HepG2 (cell line): Measurements from ENCODE around the gene MYH15. TPM values are rescaled to one million over a fixed set of nuclear protein-coding genes. Genes with fewer than 3 reads are reported as not detected.

ENCODE experiments used
- ELF1 ChIP-seq: sonication (generic); formaldehyde crosslinking; IDR thresholded peaks from 2 replicates; pipeline ENCODE4 v1.4.0; 2020; ENCODE audit warnings: missing genetic modification reagents
- PAX8 ChIP-seq: sonication (generic); formaldehyde crosslinking; IDR thresholded peaks from 2 replicates; pipeline ENCODE4 v1.8.0; 2022; ENCODE audit warnings: mild to moderate bottlenecking, missing genetic modification reagents, borderline replicate concordance
- polyA plus RNA-seq, 8 experiments: library from polyadenylated mRNA; depleted of rRNA in 3 of 8; stranded (reverse) in 7 of 8; unstranded in 1 of 8; fragments of >200 nt; fragmentation: Illumina TruSeq in 4 of 8; extraction: Trizol in 4 of 8; gene quantifications; 2 replicates each; pipeline versions ENCODE4 v1.2.1 to v1.2.3, GENCODE V29; 2011 to 2016; ENCODE audit warnings: low read depth in 4 of 8, missing spikeins in 1 of 8, mixed read lengths in 1 of 8; ENCODE audit not compliant: insufficient read depth in 1 of 8
- total RNA-seq, 5 experiments: library from RNA; depleted of rRNA; stranded (reverse); fragments of >200 nt; fragmentation: Illumina TruSeq; extraction: Trizol; gene quantifications; 2 replicates each; pipeline ENCODE4 v1.2.3, GENCODE V29; 2016; ENCODE audit warnings: low read depth in 1 of 5
- TF ChIP-seq, protein P1 (sequence below): sonication (generic); formaldehyde crosslinking; IDR thresholded peaks from 2 replicates; pipeline ENCODE4 v1.5.0; 2020; ENCODE audit warnings: missing genetic modification reagents, mild to moderate bottlenecking, borderline replicate concordance
- TF ChIP-seq, protein P2 (sequence below): IDR thresholded peaks from 2 replicates; pipeline ENCODE4 v1.6.1; 2016; ENCODE audit warnings: low read depth, missing genetic modification reagents, missing compliant biosample characterization
- TF ChIP-seq, protein P3 (sequence below): sonication (generic); formaldehyde crosslinking; IDR thresholded peaks from 2 replicates; pipeline ENCODE4 v1.5.1; 2020; ENCODE audit warnings: mild to moderate bottlenecking, moderate library complexity, missing genetic modification reagents

MYH15 gene
- total and polyA plus RNA-seq, 2 of the 13 experiments (the other 11 are each of a cell fraction or from before 2014, with no cell fraction given), result 0.03 to 0.09 TPM

DNA sequence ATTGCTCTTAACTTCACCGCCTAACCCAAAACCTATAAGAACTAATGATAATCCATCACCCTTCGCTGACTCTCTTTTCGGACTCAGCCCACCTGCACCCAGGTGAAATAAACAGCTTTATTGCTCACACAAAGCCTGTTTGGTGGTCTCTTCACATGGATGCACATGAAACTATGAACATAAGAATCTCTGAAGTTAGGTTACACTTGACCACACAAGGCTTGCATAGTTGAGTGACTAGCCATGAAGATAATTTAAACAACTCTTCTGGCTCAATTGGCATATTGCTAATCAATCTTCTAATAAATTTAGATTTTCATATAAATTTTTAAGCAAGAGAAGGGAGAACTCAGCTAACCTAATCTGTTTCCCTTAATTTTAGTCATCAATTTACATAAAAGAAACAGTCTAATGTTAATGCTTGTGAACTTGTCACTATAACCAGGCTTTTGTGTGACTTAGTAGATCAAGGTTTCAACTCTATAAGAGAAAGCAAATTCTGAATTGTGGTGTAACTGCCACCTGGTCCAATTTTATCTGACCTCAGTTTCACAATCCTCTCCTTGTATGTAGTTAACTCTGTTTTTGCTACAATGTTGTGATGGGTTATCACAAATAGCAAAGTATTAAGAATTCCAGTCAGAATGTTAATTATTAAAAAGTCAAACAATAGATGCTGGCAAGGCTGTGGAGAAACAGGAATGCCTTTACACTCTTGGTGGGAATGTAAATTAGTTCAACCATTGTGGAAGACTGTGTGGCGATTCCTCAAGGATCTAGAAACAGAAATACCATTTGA is 132.0 kb downstream of the MYH15 start (continued):
- TF ChIP-seq, protein P1, sequence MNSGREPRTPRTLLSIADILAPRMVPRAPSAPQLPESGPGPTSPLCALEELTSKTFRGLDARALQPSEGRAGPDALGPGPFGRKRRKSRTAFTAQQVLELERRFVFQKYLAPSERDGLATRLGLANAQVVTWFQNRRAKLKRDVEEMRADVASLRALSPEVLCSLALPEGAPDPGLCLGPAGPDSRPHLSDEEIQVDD (CRISPR knock-in tag), result no peak
- TF ChIP-seq, protein P2, sequence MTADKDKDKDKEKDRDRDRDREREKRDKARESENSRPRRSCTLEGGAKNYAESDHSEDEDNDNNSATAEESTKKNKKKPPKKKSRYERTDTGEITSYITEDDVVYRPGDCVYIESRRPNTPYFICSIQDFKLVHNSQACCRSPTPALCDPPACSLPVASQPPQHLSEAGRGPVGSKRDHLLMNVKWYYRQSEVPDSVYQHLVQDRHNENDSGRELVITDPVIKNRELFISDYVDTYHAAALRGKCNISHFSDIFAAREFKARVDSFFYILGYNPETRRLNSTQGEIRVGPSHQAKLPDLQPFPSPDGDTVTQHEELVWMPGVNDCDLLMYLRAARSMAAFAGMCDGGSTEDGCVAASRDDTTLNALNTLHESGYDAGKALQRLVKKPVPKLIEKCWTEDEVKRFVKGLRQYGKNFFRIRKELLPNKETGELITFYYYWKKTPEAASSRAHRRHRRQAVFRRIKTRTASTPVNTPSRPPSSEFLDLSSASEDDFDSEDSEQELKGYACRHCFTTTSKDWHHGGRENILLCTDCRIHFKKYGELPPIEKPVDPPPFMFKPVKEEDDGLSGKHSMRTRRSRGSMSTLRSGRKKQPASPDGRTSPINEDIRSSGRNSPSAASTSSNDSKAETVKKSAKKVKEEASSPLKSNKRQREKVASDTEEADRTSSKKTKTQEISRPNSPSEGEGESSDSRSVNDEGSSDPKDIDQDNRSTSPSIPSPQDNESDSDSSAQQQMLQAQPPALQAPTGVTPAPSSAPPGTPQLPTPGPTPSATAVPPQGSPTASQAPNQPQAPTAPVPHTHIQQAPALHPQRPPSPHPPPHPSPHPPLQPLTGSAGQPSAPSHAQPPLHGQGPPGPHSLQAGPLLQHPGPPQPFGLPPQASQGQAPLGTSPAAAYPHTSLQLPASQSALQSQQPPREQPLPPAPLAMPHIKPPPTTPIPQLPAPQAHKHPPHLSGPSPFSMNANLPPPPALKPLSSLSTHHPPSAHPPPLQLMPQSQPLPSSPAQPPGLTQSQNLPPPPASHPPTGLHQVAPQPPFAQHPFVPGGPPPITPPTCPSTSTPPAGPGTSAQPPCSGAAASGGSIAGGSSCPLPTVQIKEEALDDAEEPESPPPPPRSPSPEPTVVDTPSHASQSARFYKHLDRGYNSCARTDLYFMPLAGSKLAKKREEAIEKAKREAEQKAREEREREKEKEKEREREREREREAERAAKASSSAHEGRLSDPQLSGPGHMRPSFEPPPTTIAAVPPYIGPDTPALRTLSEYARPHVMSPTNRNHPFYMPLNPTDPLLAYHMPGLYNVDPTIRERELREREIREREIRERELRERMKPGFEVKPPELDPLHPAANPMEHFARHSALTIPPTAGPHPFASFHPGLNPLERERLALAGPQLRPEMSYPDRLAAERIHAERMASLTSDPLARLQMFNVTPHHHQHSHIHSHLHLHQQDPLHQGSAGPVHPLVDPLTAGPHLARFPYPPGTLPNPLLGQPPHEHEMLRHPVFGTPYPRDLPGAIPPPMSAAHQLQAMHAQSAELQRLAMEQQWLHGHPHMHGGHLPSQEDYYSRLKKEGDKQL (CRISPR knock-in tag), result no peak
- TF ChIP-seq PAX8 (CRISPR knock-in tag) (no peak), ELF1 (CRISPR knock-in tag) (no peak)
- TF ChIP-seq, protein P3, sequence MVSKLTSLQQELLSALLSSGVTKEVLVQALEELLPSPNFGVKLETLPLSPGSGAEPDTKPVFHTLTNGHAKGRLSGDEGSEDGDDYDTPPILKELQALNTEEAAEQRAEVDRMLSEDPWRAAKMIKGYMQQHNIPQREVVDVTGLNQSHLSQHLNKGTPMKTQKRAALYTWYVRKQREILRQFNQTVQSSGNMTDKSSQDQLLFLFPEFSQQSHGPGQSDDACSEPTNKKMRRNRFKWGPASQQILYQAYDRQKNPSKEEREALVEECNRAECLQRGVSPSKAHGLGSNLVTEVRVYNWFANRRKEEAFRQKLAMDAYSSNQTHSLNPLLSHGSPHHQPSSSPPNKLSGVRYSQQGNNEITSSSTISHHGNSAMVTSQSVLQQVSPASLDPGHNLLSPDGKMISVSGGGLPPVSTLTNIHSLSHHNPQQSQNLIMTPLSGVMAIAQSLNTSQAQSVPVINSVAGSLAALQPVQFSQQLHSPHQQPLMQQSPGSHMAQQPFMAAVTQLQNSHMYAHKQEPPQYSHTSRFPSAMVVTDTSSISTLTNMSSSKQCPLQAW (CRISPR knock-in tag), result no peak
